Epithelial cell of proximal tubule (primary cell): Measurements from ENCODE around the gene OVCA2. TPM values are rescaled to one million over a fixed set of nuclear protein-coding genes. Genes with fewer than 3 reads are reported as not detected.
"Not testable (repeated sequence)": the region's sequence is repeated elsewhere in the genome, so short reads cannot be mapped to it uniquely, and the experiment has no call there.

Experiments
- DNase-seq: peaks from one replicate; pipeline ENCODE4 v3.0.0-alpha.2; 2011; ENCODE audit warnings: low read depth
- H3K4me3 ChIP-seq: 2 replicates; pipeline ENCODE4 v1.5.1; 2011; ENCODE audit warnings: low read depth, mild to moderate bottlenecking, low read length
- CTCF ChIP-seq: conservative IDR thresholded peaks from 2 replicates; pipeline ENCODE4 v1.5.1; 2012; ENCODE audit warnings: low read depth, mild to moderate bottlenecking, low read length
- total RNA-seq: library from RNA; depleted of rRNA; stranded (reverse); fragments of >200 nt; gene quantifications from 2 replicates; pipeline ENCODE4 v1.2.3, GENCODE V29; 2015

Gene OVCA2
- total RNA-seq, 1 donor from 2014 or later: 55.4 TPM

DNA sequence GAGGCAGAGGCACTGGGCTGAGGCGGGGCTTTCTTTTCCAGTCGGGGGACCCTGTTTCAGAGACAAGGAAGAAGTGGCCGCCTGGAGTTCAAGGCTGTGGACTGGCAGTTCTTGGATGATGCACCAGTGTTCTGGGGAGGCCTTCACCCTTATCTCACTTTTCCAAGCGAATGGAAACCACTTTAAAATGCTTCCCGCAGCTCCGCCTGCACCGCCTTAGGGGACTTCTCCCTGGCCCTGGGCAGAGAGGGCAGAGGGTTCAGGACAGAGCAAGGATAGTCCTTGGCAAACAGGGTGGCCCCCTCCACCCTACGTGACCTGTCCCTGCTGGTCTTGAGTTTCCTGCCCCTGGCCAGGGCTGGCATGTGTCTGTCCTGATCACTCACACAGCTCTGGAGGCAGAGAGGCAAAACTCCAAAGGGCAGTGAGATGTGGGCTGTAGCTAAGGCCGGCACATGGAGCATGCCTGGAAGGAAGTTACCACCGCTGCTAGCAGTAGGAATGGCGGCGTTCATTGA lies 37.3 kb upstream of the OVCA2 start:
- no peak for DNase-seq
- TF ChIP-seq CTCF: no peak
- no peak overlapping the region for H3K4me3 ChIP-seq

- TF ChIP-seq CTCF: no peak
- H3K4me3 ChIP-seq: no peak overlapping the region
- DNase-seq: no peak
Measured at GRCh38 chr17:2008332-2009126, 33.3 kb upstream of the OVCA2 start.

DNA sequence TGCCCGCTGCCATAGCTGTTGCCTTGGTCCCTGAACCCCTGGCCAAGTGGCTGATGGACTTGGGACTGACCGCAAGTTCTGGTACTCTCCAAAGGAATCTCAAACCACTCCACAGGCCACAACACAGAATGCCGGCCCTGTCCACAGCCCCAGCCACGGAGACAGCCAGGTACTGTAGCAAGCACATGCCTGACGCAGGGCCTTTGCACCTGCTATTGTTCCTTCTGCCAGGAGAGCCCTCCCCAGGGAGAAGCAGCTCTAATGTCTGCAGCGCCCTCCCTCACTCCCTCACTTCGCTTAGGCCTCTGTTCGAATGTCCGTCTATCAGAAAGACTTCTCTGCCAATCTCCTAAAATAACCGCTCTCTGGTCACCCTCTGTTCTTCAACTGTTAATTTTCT lies 32.1 kb upstream of the OVCA2 start:
- TF ChIP-seq CTCF: no peak
- no peak for DNase-seq
- no peak overlapping the region for H3K4me3 ChIP-seq

- no peak overlapping the region for H3K4me3 ChIP-seq
- no peak for DNase-seq
- no peak for TF ChIP-seq CTCF
Measured at GRCh38 chr17:2011411-2012371, 30.1 kb upstream of the OVCA2 start.

- no peak for DNase-seq
- H3K4me3 ChIP-seq: no peak overlapping the region
- TF ChIP-seq CTCF: no peak
Measured at GRCh38 chr17:2012499-2012898, 29.3 kb upstream of the OVCA2 start.

- not testable (repeated sequence) for DNase-seq, H3K4me3 ChIP-seq
Measured at GRCh38 chr17:2013220-2013993, 28.4 kb upstream of the OVCA2 start.

- no peak overlapping the region for H3K4me3 ChIP-seq
- no peak for TF ChIP-seq CTCF
- no peak for DNase-seq
Measured at GRCh38 chr17:2013994-2014317, 27.9 kb upstream of the OVCA2 start.
